K562 treated with DMSO at 1 percent for 4 hours (cell line): ENCODE results near the gene KIF3A. TPM values are rescaled to one million over a fixed set of nuclear protein-coding genes. Genes with fewer than 3 reads are reported as not detected.

Experiments
- total RNA-seq: library from RNA; unstranded; fragments of 300-600 nt; gene quantifications from 2 replicates; pipeline ENCODE4 v1.2.3, GENCODE V29; 2022; ENCODE audit not compliant: insufficient read depth

The KIF3A gene
- 1.7 and 3.5 TPM in 2 replicates for total RNA-seq

GRCh38 chr5:132736853-132737833 is at the start of gene KIF3A:
TSS of gene KIF3A (minus strand) at chr5:132737546. CDS start at chr5:132737419, 127 bp downstream.

GRCh38 chr5:132777209-132778069 is 40.1 kb upstream of the KIF3A start, which contains the start of gene SEPTIN8:
TSS of gene SEPTIN8 (minus strand) at chr5:132777239. CDS start at chr5:132777137, 102 bp downstream.

GRCh38 chr5:132746954-132747615 is 9.7 kb upstream of the KIF3A start, which contains the start of gene CCNI2:
TSS of gene CCNI2 (plus strand) at chr5:132747426. CDS start at chr5:132747496, 70 bp downstream.

GRCh38 chr5:132673939-132674630 is 63.3 kb downstream of the KIF3A start, which contains the start of gene IL4:
TSS of gene IL4 (plus strand) at chr5:132673989. CDS start at chr5:132674051, 62 bp downstream.

GRCh38 chr5:132657676-132658380 is 79.5 kb downstream of the KIF3A start, which contains the start of gene IL13:
TSS of gene IL13 (plus strand) at chr5:132658173. CDS start at chr5:132658187, 14 bp downstream.

Other genes starting within 250 kb of the KIF3A start
- 20.8 and 29.4 TPM in 2 replicates for gene IRF1, start 246.8 kb downstream of the KIF3A start, total RNA-seq
- not detected in 2 replicates for gene IL5, start 194.0 kb downstream of the KIF3A start, total RNA-seq
- 15.6 and 16.4 TPM in 2 replicates for gene RAD50, start 180.6 kb downstream of the KIF3A start, total RNA-seq
- gene IL13, start 79.4 kb downstream of the KIF3A start, total RNA-seq, result not detected in 2 replicates
- not detected in 2 replicates for gene IL4, start 63.6 kb downstream of the KIF3A start, total RNA-seq
- gene CCNI2, start 9.9 kb upstream of the KIF3A start, total RNA-seq, result 14.3 and 19.8 TPM in 2 replicates
- gene SEPTIN8, start 39.7 kb upstream of the KIF3A start, total RNA-seq, result 90.9 and 125 TPM in 2 replicates
- 0.47 TPM in 1 of 2 replicates, not detected in the other for gene SOWAHA, start 75.8 kb upstream of the KIF3A start, total RNA-seq
- gene SHROOM1, start 93.1 kb upstream of the KIF3A start, total RNA-seq, result 17.4 and 22.0 TPM in 2 replicates
- gene GDF9, start 128.9 kb upstream of the KIF3A start, total RNA-seq, result not detected in 2 replicates
- 151 and 229 TPM in 2 replicates for gene UQCRQ, start 129.1 kb upstream of the KIF3A start, total RNA-seq
- 4.2 and 4.8 TPM in 2 replicates for gene LEAP2, start 136.1 kb upstream of the KIF3A start, total RNA-seq
- gene AFF4, start 226.1 kb upstream of the KIF3A start, total RNA-seq, result 13.1 and 21.4 TPM in 2 replicates